ENCODE measurements around the gene FOSB. TPM values are rescaled to one million over a fixed set of nuclear protein-coding genes. Genes with fewer than 3 reads are reported as not detected.

The FOSB gene
- total and polyA plus RNA-seq, 4 donors = 7.9 to 24.2 (median 16.4) TPM

- Histone ChIP-seq H3K4me3 (no peak overlapping the region), H3K36me3 (ENCODE audit: control insufficient read depth in 4 of 4, insufficient read depth in 4 of 4, low read length in 4 of 4) (peaks cover 11 to 57% (median 26%) of the 10 kb centered on the region in 4 donors), H3K27me3 (ENCODE audit: control insufficient read depth in 3 of 3, insufficient read depth in 3 of 3, low read length in 2 of 3) (no peaks in the 10 kb centered on the region), H3K9me3 (ENCODE audit: control insufficient read depth in 4 of 4, insufficient read depth in 3 of 4, low read length in 3 of 4) (no peaks in the 10 kb centered on the region), H3K9ac (ENCODE audit: insufficient read depth in 1 of 2, low read length in 2 of 2) (no peak overlapping the region), H3K4me1 (ENCODE audit: control insufficient read depth in 5 of 5, insufficient read depth in 5 of 5, low read length in 5 of 5) (no peaks in the 10 kb centered on the region), H3K27ac (ENCODE audit: low read depth in 1 of 2, low read length in 1 of 2) (no peak overlapping the region)
- DNase-seq = no peak
- no peak for TF ChIP-seq CTCF (IDR thresholded peaks at IDR 0.05; ENCODE audit: control extremely low read depth, extremely low read depth)
- 88 to 94% methylated on average over 24 of the region's 24 CpGs for WGBS, 2 donors
- ATAC-seq (ENCODE audit: insufficient read depth, low FRiP score) = no peak
Observed at GRCh38 chr19:45522010-45522941, 54.5 kb downstream of the FOSB start.

GRCh38 chr19:45523642-45524256 lies 56.0 kb downstream of the FOSB start:
- Histone ChIP-seq H3K9ac (ENCODE audit: insufficient read depth in 1 of 2, low read length in 2 of 2) (no peak overlapping the region), H3K9me3 (ENCODE audit: control insufficient read depth in 4 of 4, insufficient read depth in 3 of 4, low read length in 3 of 4) (no peaks in the 10 kb centered on the region), H3K36me3 (ENCODE audit: control insufficient read depth in 4 of 4, insufficient read depth in 4 of 4, low read length in 4 of 4) (peaks cover 11 to 48% (median 22%) of the 10 kb centered on the region in 4 donors), H3K4me1 (ENCODE audit: control insufficient read depth in 5 of 5, insufficient read depth in 5 of 5, low read length in 5 of 5) (peaks cover 0 to under 1% (median 0%) of the 10 kb centered on the region in 5 donors), H3K27me3 (ENCODE audit: control insufficient read depth in 3 of 3, insufficient read depth in 3 of 3, low read length in 2 of 3) (peaks cover 0 to 7% (median 1%) of the 10 kb centered on the region in 3 donors), H3K27ac (ENCODE audit: low read depth in 1 of 2, low read length in 1 of 2) (peak overlapping the region in 1 of 2 donors; percentile 29), H3K4me3 (no peak overlapping the region)
- DNase-seq (peak; percentile 84 to 93 (median 92)), ATAC-seq (ENCODE audit: insufficient read depth, low FRiP score) (peak; percentile 95)
- WGBS, 2 donors = 68 to 72% methylated on average over 9 of the region's 9 CpGs
- TF ChIP-seq CTCF (IDR thresholded peaks at IDR 0.05; ENCODE audit: control extremely low read depth, extremely low read depth) = peak; percentile 86

- Histone ChIP-seq H3K4me1 (ENCODE audit: control insufficient read depth in 5 of 5, insufficient read depth in 5 of 5, low read length in 5 of 5) (peaks cover 0 to 7% (median 0%) of the 10 kb centered on the region in 5 donors), H3K9me3 (ENCODE audit: control insufficient read depth in 4 of 4, insufficient read depth in 3 of 4, low read length in 3 of 4) (no peaks in the 10 kb centered on the region), H3K4me3 (no peak overlapping the region), H3K9ac (ENCODE audit: insufficient read depth in 1 of 2, low read length in 2 of 2) (no peak overlapping the region), H3K36me3 (ENCODE audit: control insufficient read depth in 4 of 4, insufficient read depth in 4 of 4, low read length in 4 of 4) (peaks cover 11 to 48% (median 22%) of the 10 kb centered on the region in 4 donors), H3K27me3 (ENCODE audit: control insufficient read depth in 3 of 3, insufficient read depth in 3 of 3, low read length in 2 of 3) (peaks cover 0 to 13% (median 9%) of the 10 kb centered on the region in 3 donors), H3K27ac (ENCODE audit: low read depth in 1 of 2, low read length in 1 of 2) (no peak overlapping the region)
- ATAC-seq (ENCODE audit: insufficient read depth, low FRiP score) (no peak), DNase-seq (no peak)
- no peak for TF ChIP-seq CTCF (IDR thresholded peaks at IDR 0.05; ENCODE audit: control extremely low read depth, extremely low read depth)
- 94 to 95% methylated on average over 15 of the region's 15 CpGs for WGBS, 2 donors
Observed at GRCh38 chr19:45524575-45525129, 56.9 kb downstream of the FOSB start.

Small RNAs within 50 kb of the gene (small RNA-seq; reads per million reads assigned to genes)
- gene MIR6088 (ENCODE audit: low replicate concordance) = not detected

Other genes starting within 250 kb of the FOSB start
- gene EXOC3L2, start 222.6 kb upstream of the FOSB start, total RNA-seq = 1 to 10 TPM; 1.7 to 2.8 TPM
- gene EXOC3L2, start 222.6 kb upstream of the FOSB start, polyA plus RNA-seq = 1 to 10 TPM; 2.2 to 2.6 TPM
- gene MARK4, start 216.7 kb upstream of the FOSB start, total RNA-seq = 10 to 100 TPM; 25.3 to 47.0 TPM
- 10 to 100 TPM; 12.6 to 15.9 TPM for gene MARK4, start 216.7 kb upstream of the FOSB start, polyA plus RNA-seq
- 1 to 10 TPM in 1 of 2 donors, not detected in 1; 1.4 TPM for gene CKM, start 145.1 kb upstream of the FOSB start, total RNA-seq
- gene CKM, start 145.1 kb upstream of the FOSB start, polyA plus RNA-seq = under 1 TPM; 0.06 to 0.97 TPM
- 1 to 10 TPM; 1.1 to 1.6 TPM for gene KLC3, start 127.2 kb upstream of the FOSB start, total RNA-seq
- gene KLC3, start 127.2 kb upstream of the FOSB start, polyA plus RNA-seq = 1 to 10 TPM in 1 of 2 donors, under 1 TPM in 1; 0.80 to 2.2 TPM
- 10 to 100 TPM; 17.8 to 19.9 TPM for gene ERCC2, start 97.4 kb upstream of the FOSB start, total RNA-seq
- gene ERCC2, start 97.4 kb upstream of the FOSB start, polyA plus RNA-seq = 10 to 100 TPM; 11.9 to 14.9 TPM
- 10 to 100 TPM; 14.0 to 37.3 TPM for gene PPP1R13L, start 62.9 kb upstream of the FOSB start, total RNA-seq
- gene PPP1R13L, start 62.9 kb upstream of the FOSB start, polyA plus RNA-seq = 10 to 100 TPM; 32.0 to 34.0 TPM
- gene POLR1G, start 61.4 kb upstream of the FOSB start, total RNA-seq = 1 to 10 TPM; 3.6 to 8.3 TPM
- 1 to 10 TPM; 5.2 to 6.6 TPM for gene POLR1G, start 61.4 kb upstream of the FOSB start, polyA plus RNA-seq
- gene ERCC1, start 44.1 kb upstream of the FOSB start, total RNA-seq = 10 to 100 TPM; 72.4 to 82.3 TPM
- gene ERCC1, start 44.1 kb upstream of the FOSB start, polyA plus RNA-seq = 10 to 100 TPM; 53.2 to 54.0 TPM
- 10 to 100 TPM in 1 of 2 donors, 1 to 10 TPM in 1; 5.4 to 10.9 TPM for gene RTN2, start 29.1 kb downstream of the FOSB start, total RNA-seq
- gene RTN2, start 29.1 kb downstream of the FOSB start, polyA plus RNA-seq = 10 to 100 TPM in 1 of 2 donors, 1 to 10 TPM in 1; 8.3 to 10.3 TPM
- 1 to 10 TPM in 1 of 2 donors, under 1 TPM in 1; 0.37 to 2.3 TPM for gene PPM1N, start 30.4 kb downstream of the FOSB start, total RNA-seq
- gene PPM1N, start 30.4 kb downstream of the FOSB start, polyA plus RNA-seq = 1 to 10 TPM; 1.0 to 8.1 TPM
- gene VASP, start 39.5 kb downstream of the FOSB start, total RNA-seq = 100 to 1,000 TPM in 1 of 2 donors, 10 to 100 TPM in 1; 49.1 to 211 TPM
- gene VASP, start 39.5 kb downstream of the FOSB start, polyA plus RNA-seq = 100 to 1,000 TPM; 129 to 237 TPM
- gene OPA3, start 116.8 kb downstream of the FOSB start, total RNA-seq = 10 to 100 TPM in 1 of 2 donors, 1 to 10 TPM in 1; 3.5 to 13.6 TPM
- 1 to 10 TPM; 5.5 to 9.9 TPM for gene OPA3, start 116.8 kb downstream of the FOSB start, polyA plus RNA-seq
- 10 to 100 TPM in 1 of 2 donors, 1 to 10 TPM in 1; 1.3 to 11.0 TPM for gene GPR4, start 134.2 kb downstream of the FOSB start, total RNA-seq
- gene GPR4, start 134.2 kb downstream of the FOSB start, polyA plus RNA-seq = 10 to 100 TPM; 12.6 to 12.8 TPM
- gene EML2, start 171.4 kb downstream of the FOSB start, total RNA-seq = 10 to 100 TPM; 31.9 to 74.5 TPM
- gene EML2, start 171.4 kb downstream of the FOSB start, polyA plus RNA-seq = 10 to 100 TPM; 32.5 to 47.7 TPM
- gene GIPR, start 200.2 kb downstream of the FOSB start, total RNA-seq = 10 to 100 TPM in 1 of 2 donors, 1 to 10 TPM in 1; 4.7 to 14.9 TPM
- 1 to 10 TPM; 2.2 to 6.4 TPM for gene GIPR, start 200.2 kb downstream of the FOSB start, polyA plus RNA-seq
- gene SNRPD2, start 224.0 kb downstream of the FOSB start, total RNA-seq = 100 to 1,000 TPM; 151 to 319 TPM
- 100 to 1,000 TPM; 354 to 410 TPM for gene SNRPD2, start 224.0 kb downstream of the FOSB start, polyA plus RNA-seq
- gene QPCTL, start 224.7 kb downstream of the FOSB start, total RNA-seq = 10 to 100 TPM in 1 of 2 donors, 1 to 10 TPM in 1; 6.3 to 12.2 TPM
- 10 to 100 TPM in 1 of 2 donors, 1 to 10 TPM in 1; 6.7 to 13.3 TPM for gene QPCTL, start 224.7 kb downstream of the FOSB start, polyA plus RNA-seq

Data from lung (tissue), 13 donors.